ENCODE data around the gene TMEM176A. TPM values are rescaled to one million over a fixed set of nuclear protein-coding genes. Genes with fewer than 3 reads are reported as not detected.
"Not testable (repeated sequence)": the region's sequence is repeated elsewhere in the genome, so short reads cannot be mapped to it uniquely, and the experiment has no call there.

TMEM176A gene
- total and polyA plus RNA-seq, 2 donors, result 20.8 to 56.1 TPM

GRCh38 chr7:150797661-150798060, 2.9 kb upstream of the TMEM176A start:
- no peak for DNase-seq (ENCODE audit: extremely low spot score)
- WGBS, result 65% methylated on average over 4 of the region's 4 CpGs
- no peaks in the 10 kb centered on the region for H3K36me3 ChIP-seq (ENCODE audit: insufficient read depth)
- H3K27ac ChIP-seq (ENCODE audit: low read depth), result no peak overlapping the region
- no peaks in the 10 kb centered on the region for H3K4me1 ChIP-seq (ENCODE audit: insufficient read depth)
- H3K4me3 ChIP-seq (ENCODE audit: low read depth, low read length), result no peak overlapping the region

DNA sequence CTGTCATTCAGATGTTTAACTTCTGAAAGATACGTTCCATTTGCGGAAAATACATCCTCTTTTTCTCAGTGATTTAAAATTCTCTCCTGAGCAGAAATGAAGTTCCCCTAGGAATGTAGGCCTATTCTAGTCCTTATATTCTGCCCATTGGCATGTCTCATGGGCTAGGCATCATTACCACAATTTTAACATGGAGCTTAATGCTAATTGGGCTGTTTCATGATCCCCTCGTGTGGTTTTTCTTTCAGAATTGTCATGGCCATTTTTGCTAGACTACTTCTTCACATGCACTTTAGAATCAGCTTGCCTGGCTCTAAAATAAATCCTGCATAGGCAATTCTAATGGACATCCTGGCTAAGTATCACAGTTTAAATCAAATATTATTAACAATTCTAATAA, 1.4 kb upstream of the TMEM176A start:
- no peaks in the 10 kb centered on the region for H3K36me3 ChIP-seq (ENCODE audit: insufficient read depth)
- H3K4me1 ChIP-seq (ENCODE audit: insufficient read depth), result no peaks in the 10 kb centered on the region
- H3K4me3 ChIP-seq (ENCODE audit: low read depth, low read length), result peak overlapping the region; percentile 11
- 75% methylated on average over 3 of the region's 3 CpGs for WGBS
- no peak overlapping the region for H3K27ac ChIP-seq (ENCODE audit: low read depth)
- DNase-seq (ENCODE audit: extremely low spot score), result no peak

GRCh38 chr7:150799741-150800580, 608 bp upstream of the TMEM176A start, which contains the start of gene TMEM176B:
Gene TMEM176B (minus strand): TSS chr7:150800364. CDS start chr7:150796569, 3,795 bp downstream.
- 5% methylated on average over 75 of the region's 75 CpGs for WGBS

GRCh38 chr7:150801242-150801945, 825 bp downstream of the TMEM176A start:
- no peak for DNase-seq (ENCODE audit: extremely low spot score)
- Histone ChIP-seq H3K36me3 (ENCODE audit: insufficient read depth) (no peaks in the 10 kb centered on the region), H3K4me3 (ENCODE audit: low read depth, low read length) (peak overlapping the region; percentile 70), H3K4me1 (ENCODE audit: insufficient read depth) (no peaks in the 10 kb centered on the region), H3K27ac (ENCODE audit: low read depth) (no peak overlapping the region)
- 25% methylated on average over 26 of the region's 26 CpGs for WGBS

More at GRCh38 chr7:150799741-150800580, 608 bp upstream of the TMEM176A start, which contains the start of gene TMEM176B:
- Histone ChIP-seq H3K4me1 (ENCODE audit: insufficient read depth) (no peaks in the 10 kb centered on the region), H3K4me3 (ENCODE audit: low read depth, low read length) (peak within 1 kb of the TSS; percentile 70), H3K27ac (ENCODE audit: low read depth) (peak within 1 kb of the TSS; percentile 59), H3K36me3 (ENCODE audit: insufficient read depth) (no peaks in the 10 kb centered on the region)
- DNase-seq (ENCODE audit: extremely low spot score), result no peak

GRCh38 chr7:150801946-150802771, 1.6 kb downstream of the TMEM176A start:
- DNase-seq (ENCODE audit: extremely low spot score), result no peak
- Histone ChIP-seq H3K4me3 (ENCODE audit: low read depth, low read length) (peak overlapping the region; percentile 70), H3K36me3 (ENCODE audit: insufficient read depth) (no peaks in the 10 kb centered on the region), H3K27ac (ENCODE audit: low read depth) (no peak overlapping the region), H3K4me1 (ENCODE audit: insufficient read depth) (no peaks in the 10 kb centered on the region)
- 85% methylated on average over 12 of the region's 12 CpGs for WGBS

- Histone ChIP-seq H3K36me3 (ENCODE audit: insufficient read depth) (no peaks in the 10 kb centered on the region), H3K27ac (ENCODE audit: low read depth) (no peak overlapping the region), H3K4me3 (ENCODE audit: low read depth, low read length) (no peak overlapping the region), H3K4me1 (ENCODE audit: insufficient read depth) (no peaks in the 10 kb centered on the region)
- 59% methylated on average over 10 of the region's 10 CpGs for WGBS
- no peak for DNase-seq (ENCODE audit: extremely low spot score)
Observed at GRCh38 chr7:150803161-150803860, 2.7 kb downstream of the TMEM176A start.

- Histone ChIP-seq H3K27ac (ENCODE audit: low read depth) (no peak overlapping the region), H3K4me1 (ENCODE audit: insufficient read depth) (no peaks in the 10 kb centered on the region), H3K4me3 (ENCODE audit: low read depth, low read length) (no peak overlapping the region), H3K36me3 (ENCODE audit: insufficient read depth) (no peaks in the 10 kb centered on the region)
- DNase-seq (ENCODE audit: extremely low spot score), result no peak
- 90% methylated on average over 5 of the region's 5 CpGs for WGBS
Observed at GRCh38 chr7:150804802-150805201, 4.2 kb downstream of the TMEM176A start.

- Histone ChIP-seq H3K4me3 (ENCODE audit: low read depth, low read length) (no peak overlapping the region), H3K27ac (ENCODE audit: low read depth) (no peak overlapping the region), H3K4me1 (ENCODE audit: insufficient read depth) (no peaks in the 10 kb centered on the region), H3K36me3 (ENCODE audit: insufficient read depth) (no peaks in the 10 kb centered on the region)
- no peak for DNase-seq (ENCODE audit: extremely low spot score)
Observed at GRCh38 chr7:150805864-150806263, 5.3 kb downstream of the TMEM176A start.

DNA sequence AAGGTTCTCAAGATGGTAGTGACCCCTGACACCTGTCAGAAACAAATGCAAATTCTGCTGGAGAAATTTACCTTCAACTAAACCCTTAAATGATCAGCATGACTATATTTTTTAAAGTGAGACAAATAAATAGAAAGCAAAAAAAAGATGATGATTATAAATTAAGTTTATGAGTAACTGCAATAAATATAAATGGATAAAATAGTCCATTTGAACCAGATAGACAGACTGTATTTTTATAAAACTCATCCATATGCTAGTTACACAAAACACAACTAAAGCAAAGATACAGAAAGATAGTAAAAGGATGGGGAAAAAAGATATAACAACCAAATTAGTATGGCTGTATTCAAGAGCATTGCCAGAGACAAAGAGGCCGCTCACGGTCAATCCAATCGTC, 5.9 kb downstream of the TMEM176A start:
- Histone ChIP-seq H3K36me3 (ENCODE audit: insufficient read depth) (no peaks in the 10 kb centered on the region), H3K4me3 (ENCODE audit: low read depth, low read length) (no peak overlapping the region), H3K4me1 (ENCODE audit: insufficient read depth) (no peaks in the 10 kb centered on the region), H3K27ac (ENCODE audit: low read depth) (no peak overlapping the region)
- WGBS, result 95% methylated on average over 3 of the region's 3 CpGs
- DNase-seq (ENCODE audit: extremely low spot score), result no peak

DNA sequence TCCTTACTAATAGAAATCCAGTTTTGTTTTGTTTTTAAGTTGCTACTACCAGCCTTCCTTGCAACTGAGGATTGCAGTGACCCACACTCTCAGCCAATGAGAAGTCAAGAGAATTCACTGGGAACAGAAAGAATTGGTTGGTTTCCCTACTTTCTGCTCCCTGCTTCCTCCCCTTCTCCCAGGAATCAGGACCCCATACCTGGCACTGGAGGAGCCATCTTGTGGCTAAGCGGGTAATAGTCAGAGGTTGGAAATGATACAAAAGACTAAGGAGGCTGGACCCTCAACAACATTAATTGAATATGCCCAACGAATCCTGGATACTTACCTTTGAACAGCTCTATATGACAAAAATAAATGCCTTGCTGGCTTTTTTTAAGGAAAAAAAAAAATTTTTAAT, 6.3 kb downstream of the TMEM176A start:
- WGBS, result 88% methylated on average over 2 of the region's 2 CpGs
- Histone ChIP-seq H3K4me3 (ENCODE audit: low read depth, low read length) (no peak overlapping the region), H3K4me1 (ENCODE audit: insufficient read depth) (no peaks in the 10 kb centered on the region), H3K36me3 (ENCODE audit: insufficient read depth) (no peaks in the 10 kb centered on the region), H3K27ac (ENCODE audit: low read depth) (no peak overlapping the region)
- DNase-seq (ENCODE audit: extremely low spot score), result no peak

GRCh38 chr7:150807616-150808438, 7.3 kb downstream of the TMEM176A start:
- 73% methylated on average over 13 of the region's 13 CpGs for WGBS
- DNase-seq (ENCODE audit: extremely low spot score); H3K4me3 ChIP-seq (ENCODE audit: low read depth, low read length); H3K4me1 ChIP-seq (ENCODE audit: insufficient read depth); H3K36me3 ChIP-seq (ENCODE audit: insufficient read depth); H3K27ac ChIP-seq (ENCODE audit: low read depth): not testable (repeated sequence)

GRCh38 chr7:150814328-150815001, 13.9 kb downstream of the TMEM176A start:
- no peaks in the 10 kb centered on the region for H3K4me1 ChIP-seq (ENCODE audit: insufficient read depth)
- H3K27ac ChIP-seq (ENCODE audit: low read depth), result no peak overlapping the region
- no peak for DNase-seq (ENCODE audit: extremely low spot score)
- H3K36me3 ChIP-seq (ENCODE audit: insufficient read depth), result no peaks in the 10 kb centered on the region
- H3K4me3 ChIP-seq (ENCODE audit: low read depth, low read length), result no peak overlapping the region
- WGBS, result 79% methylated on average over 7 of the region's 7 CpGs
